Transverse colon (tissue), 4 donors: ENCODE measurements around the gene LRFN4.

Source experiments
- EP300 ChIP-seq: sonication (generic); formaldehyde crosslinking; IDR thresholded peaks from one replicate; pipeline ENCODE4 v1.6.1; 2017; ENCODE audit warnings: antibody characterized with exemption, low read depth
- POLR2A ChIP-seq: fragments of 450-650 bp; IDR thresholded peaks from one replicate; pipeline ENCODE4 v1.6.1; 2016; ENCODE audit warnings: antibody characterized with exemption, mild to moderate bottlenecking, moderate library complexity
- POLR2AphosphoS5 ChIP-seq, 3 donors: sonication (generic); formaldehyde crosslinking; IDR thresholded peaks; one replicate each; pipeline ENCODE4 v1.6.1; 2016; ENCODE audit warnings: antibody characterized with exemption in 3 of 3
- TF ChIP-seq, protein P1 (sequence below), 5 experiments: fragments of 200-600 bp in 3 of 5; fragments of 450-650 bp in 2 of 5; sonication (generic) in 3 of 5; IDR thresholded peaks; 1 replicate in 2 of 5; 2 replicates in 3 of 5; pipeline ENCODE4 v1.5.1; 2016 to 2017; ENCODE audit warnings: antibody characterized with exemption in 5 of 5, inconsistent platforms in 3 of 5, mild to moderate bottlenecking in 2 of 5, moderate library complexity in 1 of 5

DNA sequence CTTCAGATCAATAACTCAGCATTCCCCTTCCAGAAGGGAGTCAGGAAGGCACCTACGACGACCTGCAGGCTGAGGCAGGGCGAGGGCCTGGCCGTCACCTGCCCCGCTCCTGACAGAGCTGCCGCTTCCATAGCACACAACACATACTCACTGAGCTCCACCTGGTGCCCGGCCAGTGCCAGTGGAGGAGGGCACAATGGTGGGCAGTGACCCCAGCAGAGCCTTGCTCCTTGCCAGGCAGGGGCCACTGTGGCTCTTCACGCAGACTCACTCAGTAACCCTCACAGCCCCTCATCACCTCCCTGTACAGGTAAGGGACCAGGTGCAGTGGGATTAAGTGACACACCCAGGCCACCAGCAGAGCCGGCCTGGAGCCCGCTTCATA lies 24.6 kb downstream of the LRFN4 start:
- TF ChIP-seq, protein P1, sequence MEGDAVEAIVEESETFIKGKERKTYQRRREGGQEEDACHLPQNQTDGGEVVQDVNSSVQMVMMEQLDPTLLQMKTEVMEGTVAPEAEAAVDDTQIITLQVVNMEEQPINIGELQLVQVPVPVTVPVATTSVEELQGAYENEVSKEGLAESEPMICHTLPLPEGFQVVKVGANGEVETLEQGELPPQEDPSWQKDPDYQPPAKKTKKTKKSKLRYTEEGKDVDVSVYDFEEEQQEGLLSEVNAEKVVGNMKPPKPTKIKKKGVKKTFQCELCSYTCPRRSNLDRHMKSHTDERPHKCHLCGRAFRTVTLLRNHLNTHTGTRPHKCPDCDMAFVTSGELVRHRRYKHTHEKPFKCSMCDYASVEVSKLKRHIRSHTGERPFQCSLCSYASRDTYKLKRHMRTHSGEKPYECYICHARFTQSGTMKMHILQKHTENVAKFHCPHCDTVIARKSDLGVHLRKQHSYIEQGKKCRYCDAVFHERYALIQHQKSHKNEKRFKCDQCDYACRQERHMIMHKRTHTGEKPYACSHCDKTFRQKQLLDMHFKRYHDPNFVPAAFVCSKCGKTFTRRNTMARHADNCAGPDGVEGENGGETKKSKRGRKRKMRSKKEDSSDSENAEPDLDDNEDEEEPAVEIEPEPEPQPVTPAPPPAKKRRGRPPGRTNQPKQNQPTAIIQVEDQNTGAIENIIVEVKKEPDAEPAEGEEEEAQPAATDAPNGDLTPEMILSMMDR (IDR thresholded peaks at IDR 0.05): no peak
- TF ChIP-seq POLR2A (no peak), POLR2AphosphoS5 (IDR thresholded peaks at IDR 0.05) (no peak), EP300 (no peak)
